GM23248 (cell line): ENCODE data around the gene KRT14. TPM values are rescaled to one million over a fixed set of nuclear protein-coding genes. Genes with fewer than 3 reads are reported as not detected.
"Not testable (repeated sequence)": the region's sequence is repeated elsewhere in the genome, so short reads cannot be mapped to it uniquely, and the experiment has no call there.

ENCODE experiments used
- DNase-seq: peaks from one replicate; pipeline ENCODE4 v3.0.0-alpha.2; 2015
- H2AFZ ChIP-seq: fragments of 200-600 bp; sonication (generic); 2 replicates; pipeline ENCODE4 v1.6.1; 2016; ENCODE audit warnings: antibody characterized with exemption
- H3F3A ChIP-seq: fragments of 200-600 bp; sonication (generic); 2 replicates; pipeline ENCODE4 v1.6.1; 2016; ENCODE audit warnings: mild to moderate bottlenecking, antibody characterized with exemption, mixed run types; ENCODE audit not compliant: insufficient read depth
- H3K27ac ChIP-seq: fragments of 200-600 bp; sonication (generic); 2 replicates; pipeline ENCODE4 v1.5.1; 2016; ENCODE audit warnings: mild to moderate bottlenecking
- H3K27me3 ChIP-seq: fragments of 200-600 bp; sonication (generic); replicated peaks from 2 replicates; pipeline ENCODE4 v1.6.1; 2016; ENCODE audit warnings: mild to moderate bottlenecking; ENCODE audit not compliant: insufficient read depth
- H3K36me3 ChIP-seq: fragments of 200-600 bp; sonication (generic); 2 replicates; pipeline ENCODE4 v1.6.1; 2016; ENCODE audit warnings: low read depth, mild to moderate bottlenecking
- H3K4me1 ChIP-seq: fragments of 200-600 bp; sonication (generic); 2 replicates; pipeline ENCODE4 v1.6.1; 2016; ENCODE audit warnings: mild to moderate bottlenecking; ENCODE audit not compliant: insufficient read depth
- H3K4me2 ChIP-seq: fragments of 200-600 bp; sonication (generic); one replicate; pipeline ENCODE4 v1.6.1; 2016; ENCODE audit warnings: mild to moderate bottlenecking; ENCODE audit not compliant: unreplicated experiment
- H3K4me3 ChIP-seq: fragments of 200-600 bp; sonication (generic); 2 replicates; pipeline ENCODE4 v1.5.1; 2016; ENCODE audit warnings: mild to moderate bottlenecking
- H3K79me2 ChIP-seq: fragments of 200-600 bp; sonication (generic); 2 replicates; pipeline ENCODE4 v1.6.1; 2016; ENCODE audit warnings: mild to moderate bottlenecking; ENCODE audit not compliant: insufficient read depth
- H3K9ac ChIP-seq: fragments of 200-600 bp; sonication (generic); 2 replicates; pipeline ENCODE4 v1.6.1; 2016; ENCODE audit warnings: mild to moderate bottlenecking
- H3K9me2 ChIP-seq: fragments of 200-600 bp; sonication (generic); 2 replicates; pipeline ENCODE4 v1.6.1; 2016; ENCODE audit warnings: mixed run types, mild to moderate bottlenecking, moderate library complexity; ENCODE audit not compliant: insufficient read depth
- H3K9me3 ChIP-seq: fragments of 200-600 bp; sonication (generic); one replicate; pipeline ENCODE4 v1.6.1; 2017; ENCODE audit warnings: low read depth
- H4K20me1 ChIP-seq: fragments of 200-600 bp; sonication (generic); 2 replicates; pipeline ENCODE4 v1.6.0; 2016; ENCODE audit not compliant: insufficient read depth
- EZH2 ChIP-seq: fragments of 200-600 bp; sonication (generic); IDR thresholded peaks from 2 replicates; pipeline ENCODE4 v1.6.1; 2018; ENCODE audit warnings: antibody characterized with exemption, mild to moderate bottlenecking; ENCODE audit not compliant: insufficient read depth, poor library complexity, severe bottlenecking
- EZH2phosphoT487 ChIP-seq: fragments of 200-600 bp; sonication (generic); IDR thresholded peaks from 2 replicates; pipeline ENCODE4 v1.6.1; 2018; ENCODE audit warnings: antibody characterized with exemption, moderate library complexity, mild to moderate bottlenecking, low read depth; ENCODE audit not compliant: insufficient read depth
- WGBS, 2 experiments: methylation state at CpG; one replicate each; pipeline ENCODE4 v1.1.6; 2015 to 2017; ENCODE audit warnings: low lambda C conversion rate in 2 of 2, low coverage in 1 of 2; ENCODE audit errors: missing lambda C conversion rate in 2 of 2; 5-methylcytosine and 5-hydroxymethylcytosine counted together
- in situ Hi-C: fragments of 300-500 bp; cut with MboI; formaldehyde crosslinking; loops from 2 replicates; pipeline ENCODE4 v1.15.0; 2020
- polyA plus RNA-seq: library from polyadenylated mRNA; unstranded; fragments of >200 nt; fragmentation: Nextera tagmentation; extraction: Ambion mirVana; gene quantifications from 2 replicates; pipeline ENCODE4 v1.2.1, GENCODE V29; 2016
- total RNA-seq: library from RNA; depleted of rRNA; stranded (reverse); fragments of >200 nt; shearing (Covaris generic); gene quantifications from 2 replicates; pipeline ENCODE4 v1.2.3, GENCODE V29; 2014

The KRT14 gene
- total and polyA plus RNA-seq, 2 experiments from 2014 or later, result 0.93 TPM; not detected in 1

DNA sequence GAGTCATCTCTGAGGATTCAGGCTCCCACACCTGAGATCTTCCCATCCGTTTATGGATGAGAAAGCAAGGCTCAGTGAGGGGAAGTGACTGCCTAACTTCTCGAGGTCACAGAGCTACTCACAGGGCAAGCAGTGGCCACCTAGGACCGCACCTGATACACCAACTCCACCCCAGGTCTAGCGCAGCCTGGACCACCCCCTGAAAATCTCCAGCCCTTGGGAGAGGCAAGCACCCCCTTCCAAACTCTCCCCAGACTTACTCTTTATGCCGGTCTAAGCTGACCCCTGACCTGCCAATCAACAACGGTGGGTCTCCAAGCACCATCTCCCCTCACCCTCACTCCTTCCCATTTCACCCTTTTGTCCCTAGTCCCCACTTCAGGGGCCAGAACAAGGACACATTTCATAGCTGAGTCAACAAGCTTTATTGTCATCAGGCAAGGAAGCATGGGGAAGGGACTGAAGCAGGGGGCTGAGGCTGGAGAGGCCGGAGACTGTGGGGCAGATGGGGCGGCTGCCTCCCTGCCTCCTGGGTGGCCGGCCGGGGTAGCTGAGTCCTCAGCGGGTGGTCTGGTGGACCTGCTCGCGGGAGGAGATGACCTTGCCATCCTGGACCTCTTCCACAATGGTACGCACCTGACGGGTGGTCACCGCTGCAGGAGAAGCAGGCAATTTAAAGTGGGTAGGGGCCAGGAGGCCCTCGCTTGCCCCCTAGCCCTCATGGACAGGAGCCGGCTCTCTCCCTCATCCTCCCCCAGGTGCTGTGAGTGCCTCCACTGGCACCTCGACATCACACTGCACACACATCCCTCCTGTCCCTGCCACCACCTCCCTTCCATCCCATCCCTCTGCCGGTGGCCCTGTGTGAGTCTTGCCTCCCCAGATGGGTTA is 32.6 kb upstream of the KRT14 start:
- Histone ChIP-seq H2AFZ (no peak overlapping the region), H3K27me3 (no peaks in the 10 kb centered on the region; the same call in 1 of the 2 replicates), H3K9ac (no peak overlapping the region), H3K4me2 (no peak overlapping the region), H3K9me3 (no peaks in the 10 kb centered on the region), H3K4me3 (no peak overlapping the region), H3K4me1 (no peaks in the 10 kb centered on the region), H3K79me2 (no peaks in the 10 kb centered on the region), H3K27ac (no peak overlapping the region), H4K20me1 (no peaks in the 10 kb centered on the region), H3F3A (no peaks in the 10 kb centered on the region), H3K9me2 (no peaks in the 10 kb centered on the region), H3K36me3 (no peaks in the 10 kb centered on the region)
- TF ChIP-seq EZH2phosphoT487 (no peak), EZH2 (no peak)
- in situ Hi-C loops, result no loop called here
- WGBS, 2 experiments, result 76 to 77% methylated on average over 18 to 20 of the region's 20 CpGs
- no peak for DNase-seq

DNA sequence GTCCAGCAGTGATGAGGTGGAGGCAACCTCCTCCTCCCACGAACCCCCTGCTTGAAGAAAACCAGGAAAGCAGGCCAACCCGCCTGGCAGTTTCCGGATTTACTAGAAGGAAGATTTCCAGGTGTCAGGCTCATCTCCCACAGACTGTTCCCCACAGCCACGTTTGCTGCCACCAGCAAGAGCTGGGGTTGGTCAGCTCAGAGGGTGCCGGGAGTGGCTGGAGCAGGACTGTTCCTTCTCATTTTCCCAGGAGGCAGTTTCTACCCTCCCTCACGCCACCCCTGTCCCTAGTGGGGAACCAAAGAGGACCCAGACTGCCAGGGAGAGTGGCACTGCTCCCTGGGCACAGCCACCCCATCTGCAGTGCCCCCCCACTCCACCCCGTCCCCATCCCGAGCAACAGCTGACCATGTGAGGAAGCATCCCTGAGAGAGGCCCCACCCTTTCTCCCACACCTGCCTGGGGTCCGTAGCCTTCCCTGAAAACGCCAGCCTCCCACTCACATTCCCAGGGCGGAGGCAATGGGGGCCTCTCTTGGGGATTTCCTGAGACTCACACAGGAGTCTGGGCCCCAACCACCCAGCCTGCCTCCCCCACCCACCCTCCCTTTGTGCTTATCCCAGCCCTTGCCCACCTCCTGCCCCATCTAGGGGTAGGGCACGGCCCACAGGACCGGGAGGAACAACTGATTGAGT is 31.8 kb upstream of the KRT14 start:
- H3K27ac ChIP-seq, result no peak overlapping the region
- H3K79me2 ChIP-seq, result no peaks in the 10 kb centered on the region
- no peaks in the 10 kb centered on the region for H3K36me3 ChIP-seq
- 48 to 56% methylated on average over 9 to 13 of the region's 13 CpGs for WGBS, 2 experiments
- in situ Hi-C loops, result no loop called here
- H2AFZ ChIP-seq, result no peak overlapping the region
- H3K4me2 ChIP-seq, result no peak overlapping the region
- no peak overlapping the region for H3K4me3 ChIP-seq
- no peaks in the 10 kb centered on the region for H3K9me2 ChIP-seq
- no peaks in the 10 kb centered on the region for H4K20me1 ChIP-seq
- DNase-seq, result no peak
- H3F3A ChIP-seq, result no peaks in the 10 kb centered on the region
- H3K4me1 ChIP-seq, result no peaks in the 10 kb centered on the region
- TF ChIP-seq EZH2phosphoT487 (no peak), EZH2 (no peak)
- no peak overlapping the region for H3K9ac ChIP-seq
- no peaks in the 10 kb centered on the region for H3K9me3 ChIP-seq
- no peaks in the 10 kb centered on the region; the same call in 1 of the 2 replicates for H3K27me3 ChIP-seq

DNA sequence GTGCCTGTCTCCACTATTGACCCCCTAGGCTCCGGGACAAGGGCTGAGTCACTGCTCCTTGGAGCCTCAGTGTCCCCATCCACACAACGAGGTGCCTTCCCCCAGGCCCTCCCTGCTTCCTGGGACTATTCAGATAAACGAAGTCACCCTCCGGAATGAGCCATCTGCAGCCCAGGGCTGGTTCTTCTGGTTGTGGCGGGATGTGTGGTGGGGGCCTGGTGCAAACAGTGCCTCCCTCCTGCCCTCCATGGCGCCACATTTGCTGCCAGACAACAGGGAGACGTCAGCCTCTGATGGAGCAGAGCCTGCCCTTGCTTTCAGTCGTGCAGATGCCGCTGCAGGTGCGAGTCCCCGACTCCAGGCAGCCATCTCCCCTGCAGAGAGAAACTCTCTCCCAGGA is 31.0 kb upstream of the KRT14 start:
- no peaks in the 10 kb centered on the region for H3F3A ChIP-seq
- no peak overlapping the region for H3K4me3 ChIP-seq
- whole genome bisulfite sequencing, 2 experiments, result 48 to 57% methylated on average over 11 of the region's 11 CpGs
- H3K9me2 ChIP-seq, result no peaks in the 10 kb centered on the region
- H3K36me3 ChIP-seq, result no peaks in the 10 kb centered on the region
- H3K9me3 ChIP-seq, result no peaks in the 10 kb centered on the region
- H3K9ac ChIP-seq, result no peak overlapping the region
- TF ChIP-seq EZH2 (no peak), EZH2phosphoT487 (no peak)
- no peaks in the 10 kb centered on the region; the same call in 1 of the 2 replicates for H3K4me1 ChIP-seq
- H2AFZ ChIP-seq, result no peak overlapping the region
- no peak for DNase-seq
- no peaks in the 10 kb centered on the region; the same call in 1 of the 2 replicates for H3K27me3 ChIP-seq
- H3K4me2 ChIP-seq, result no peak overlapping the region
- H3K27ac ChIP-seq, result no peak overlapping the region
- H3K79me2 ChIP-seq, result no peaks in the 10 kb centered on the region
- H4K20me1 ChIP-seq, result no peaks in the 10 kb centered on the region
- in situ Hi-C loops, result no loop called here

DNA sequence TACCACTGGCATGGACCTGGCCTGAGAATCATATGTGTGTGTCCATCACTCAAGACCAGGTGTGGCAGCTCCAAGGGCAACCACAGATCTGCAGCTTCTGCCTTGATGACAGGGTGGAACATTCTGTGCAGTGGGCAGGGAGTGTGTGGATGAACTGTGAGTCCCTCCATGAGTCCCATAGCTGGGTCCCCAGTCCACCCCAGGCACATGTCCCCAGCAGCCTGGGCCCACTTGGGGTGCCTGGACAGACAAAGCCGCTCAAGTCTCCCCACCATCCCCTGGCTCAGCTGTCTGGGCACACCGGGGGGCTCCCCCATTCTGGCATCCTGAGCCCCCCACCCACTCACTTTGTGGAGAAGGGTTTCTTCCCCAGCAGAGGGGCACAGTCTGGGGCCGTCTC is 30.4 kb upstream of the KRT14 start:
- no peaks in the 10 kb centered on the region for H3K79me2 ChIP-seq
- no peak for TF ChIP-seq EZH2
- no peak for TF ChIP-seq EZH2phosphoT487
- no peaks in the 10 kb centered on the region for H3K9me3 ChIP-seq
- no peak overlapping the region for H3K9ac ChIP-seq
- DNase-seq, result no peak
- H3K4me1 ChIP-seq, result peaks cover 5% of the 10 kb centered on the region; the same call in 1 of the 2 replicates
- WGBS, 2 experiments, result 57 to 68% methylated on average over 2 to 3 of the region's 3 CpGs
- H3K4me3 ChIP-seq, result no peak overlapping the region
- no peak overlapping the region for H2AFZ ChIP-seq
- in situ Hi-C loops, result no loop called here
- H4K20me1 ChIP-seq, result no peaks in the 10 kb centered on the region
- no peak overlapping the region for H3K27ac ChIP-seq
- H3K27me3 ChIP-seq, result no peaks in the 10 kb centered on the region; the same call in 1 of the 2 replicates
- no peaks in the 10 kb centered on the region for H3F3A ChIP-seq
- no peaks in the 10 kb centered on the region for H3K9me2 ChIP-seq
- no peaks in the 10 kb centered on the region for H3K36me3 ChIP-seq
- H3K4me2 ChIP-seq, result no peak overlapping the region

DNA sequence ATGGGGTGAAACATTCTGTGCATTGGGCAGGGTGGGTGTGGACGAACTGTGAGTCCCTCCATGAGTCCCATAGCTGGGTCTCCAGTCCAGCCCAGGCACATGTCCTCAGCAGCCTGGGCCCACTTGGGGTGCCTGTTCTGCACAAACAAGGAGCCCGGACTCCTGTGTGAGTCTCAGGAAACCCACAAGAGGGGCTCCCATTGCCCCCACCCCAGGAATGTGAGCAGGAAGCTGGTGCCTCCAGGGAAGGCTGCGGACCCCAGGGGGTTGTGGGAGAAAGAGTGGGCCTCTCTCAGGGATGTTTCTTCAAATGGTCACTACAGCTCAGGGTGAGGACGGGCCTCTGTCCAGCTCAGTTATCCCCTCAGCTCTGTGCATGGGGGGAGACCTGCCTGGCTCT is 29.8 kb upstream of the KRT14 start:
- H3K9me3 ChIP-seq, H3K4me3 ChIP-seq, H2AFZ ChIP-seq, H3F3A ChIP-seq, in situ Hi-C loops, H3K4me1 ChIP-seq, H3K79me2 ChIP-seq, H3K9ac ChIP-seq, H3K27ac ChIP-seq, DNase-seq, H3K4me2 ChIP-seq, H3K27me3 ChIP-seq, H3K36me3 ChIP-seq, H3K9me2 ChIP-seq, H4K20me1 ChIP-seq: not testable (repeated sequence)
- 82 to 90% methylated on average over 4 of the region's 4 CpGs for WGBS, 2 experiments
